GM11168 (cell line): ENCODE results near the gene FADS2.

Source experiments
- in situ Hi-C: fragments of 300-500 bp; cut with MboI; formaldehyde crosslinking; loops from one replicate; pipeline ENCODE4 v1.12.0; 2022; ENCODE audit warnings: low sequenced_read_pairs; ENCODE audit not compliant: unreplicated experiment

The FADS2 gene

DNA sequence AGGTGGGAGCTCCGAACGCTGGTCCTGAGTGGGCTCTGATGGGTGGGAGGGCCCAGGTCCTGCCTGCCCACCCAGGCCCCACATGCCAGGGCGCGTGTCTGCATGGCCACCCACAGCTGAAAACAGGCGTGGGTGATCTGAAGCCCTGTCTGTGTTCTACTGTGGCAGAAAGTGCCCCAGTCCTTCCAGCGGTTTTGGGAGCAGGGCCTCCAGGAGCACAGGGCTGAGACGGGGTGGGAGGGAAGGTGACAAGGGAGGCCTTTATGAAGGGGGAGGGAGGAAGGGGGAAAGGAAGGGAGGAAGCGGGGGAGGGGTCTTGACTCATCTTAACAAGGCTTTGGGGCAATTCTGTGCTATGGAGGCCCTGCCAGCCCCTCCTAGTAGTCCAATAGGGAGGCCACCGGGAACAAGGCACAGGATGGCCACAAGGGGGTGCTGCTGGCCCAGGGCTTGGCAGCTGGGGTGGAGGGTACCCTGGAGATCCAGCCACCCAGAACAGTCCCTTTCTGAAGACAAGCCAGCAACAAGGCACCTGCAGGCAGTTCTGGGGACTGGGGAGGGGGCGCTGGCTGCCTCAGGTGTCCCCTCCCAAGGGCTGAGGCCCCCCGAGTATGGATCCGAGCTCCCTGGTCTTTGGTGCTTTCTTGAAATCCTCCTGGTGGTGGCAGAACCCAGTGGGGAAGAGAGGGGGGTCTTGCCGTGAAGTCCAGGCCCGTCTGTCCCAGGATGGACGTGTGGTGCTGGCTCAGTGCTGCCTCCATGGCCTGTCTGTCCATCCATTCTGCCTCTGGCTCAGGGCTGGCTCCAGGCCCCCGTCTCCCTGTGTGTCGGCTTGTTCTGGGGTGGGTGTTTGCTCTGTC lies 69.5 kb downstream of the FADS2 start:
- in situ Hi-C loops: loop anchor here (5.0 kb wide), 1 partner anchor 105 kb away; the partner anchor contains the start of genes FEN1 and TMEM258

GRCh38 chr11:61898247-61898582 lies 70.1 kb downstream of the FADS2 start:
- in situ Hi-C loops: loop anchor here (5.0 kb wide), 1 partner anchor 106 kb away; the partner anchor contains the start of genes FEN1 and TMEM258

DNA sequence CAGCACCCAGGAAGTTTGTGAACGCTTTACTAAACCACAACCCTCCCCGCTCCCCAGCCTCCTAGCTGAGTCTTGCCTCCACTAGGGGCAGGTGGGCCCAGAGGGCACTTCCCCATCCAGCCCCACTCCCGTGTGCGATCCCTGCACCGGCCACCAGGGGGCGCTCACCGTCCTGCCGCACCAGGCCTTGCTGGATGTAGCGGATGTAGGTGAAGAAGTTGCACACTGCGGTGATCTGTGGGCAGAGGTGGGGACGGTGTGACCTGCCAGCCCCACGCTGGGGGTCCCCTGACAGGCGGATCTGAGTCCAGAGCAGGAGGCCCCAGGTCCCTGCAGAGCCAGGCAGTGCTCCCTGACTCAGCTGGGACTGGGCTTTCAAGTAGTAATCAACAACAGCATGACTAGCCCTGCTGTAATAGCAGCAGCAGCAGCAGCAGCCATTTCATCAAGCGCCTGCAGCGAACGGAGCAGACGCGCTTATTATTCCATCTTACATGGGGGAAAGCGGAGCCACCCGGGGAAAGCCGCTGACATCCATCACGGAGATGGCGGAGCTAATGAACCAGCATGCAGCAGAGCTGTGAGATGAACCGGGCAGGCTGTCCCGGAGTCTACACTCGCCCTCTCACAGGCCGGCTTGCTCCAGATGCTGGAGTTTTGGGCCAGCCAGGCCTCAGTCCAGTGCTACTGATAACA lies 71.2 kb downstream of the FADS2 start:
- in situ Hi-C loops: loop anchor here (5.0 kb wide), 1 partner anchor 107 kb away; the partner anchor contains the start of genes FEN1 and TMEM258

DNA sequence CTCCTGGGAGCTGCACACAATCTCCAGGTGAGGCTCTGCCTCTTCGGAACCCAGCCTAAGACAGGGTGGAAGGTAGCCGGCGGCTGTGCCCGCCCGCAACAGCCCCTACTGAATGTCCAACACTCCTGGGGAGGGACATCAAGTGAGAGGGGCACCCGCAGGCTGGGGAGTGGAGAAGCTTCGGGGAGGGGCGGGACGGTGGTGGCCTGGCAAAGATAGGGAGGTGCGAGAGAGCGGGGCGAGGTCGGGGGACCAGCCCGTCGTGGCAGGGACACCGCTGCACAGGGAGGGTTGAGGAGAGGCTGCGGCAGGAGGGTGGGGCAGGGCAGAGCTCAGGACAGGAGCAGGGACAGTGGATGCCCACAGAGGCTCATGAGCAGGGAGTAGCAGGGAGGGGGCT lies 72.2 kb downstream of the FADS2 start:
- in situ Hi-C loops: no loop called here

DNA sequence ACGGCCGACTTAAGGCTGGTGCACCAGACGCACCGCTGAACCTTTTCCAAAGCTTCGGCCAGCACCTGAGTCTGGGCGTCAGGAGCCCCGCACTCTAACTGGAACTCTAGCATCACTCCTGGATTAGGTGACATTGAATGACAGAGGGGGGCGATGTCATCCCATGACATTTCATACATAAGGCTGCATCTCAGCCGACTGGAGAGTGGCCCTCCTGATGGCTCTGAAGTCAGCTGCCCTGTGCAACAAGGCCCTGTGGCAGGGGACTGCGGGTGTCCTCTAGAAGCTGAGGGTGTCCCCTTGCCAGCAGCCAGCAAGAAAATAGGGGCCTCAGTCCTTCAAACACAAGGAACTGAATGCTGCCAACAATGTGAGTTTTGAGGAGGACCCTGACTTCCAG lies 73.3 kb downstream of the FADS2 start:
- in situ Hi-C loops: no loop called here

DNA sequence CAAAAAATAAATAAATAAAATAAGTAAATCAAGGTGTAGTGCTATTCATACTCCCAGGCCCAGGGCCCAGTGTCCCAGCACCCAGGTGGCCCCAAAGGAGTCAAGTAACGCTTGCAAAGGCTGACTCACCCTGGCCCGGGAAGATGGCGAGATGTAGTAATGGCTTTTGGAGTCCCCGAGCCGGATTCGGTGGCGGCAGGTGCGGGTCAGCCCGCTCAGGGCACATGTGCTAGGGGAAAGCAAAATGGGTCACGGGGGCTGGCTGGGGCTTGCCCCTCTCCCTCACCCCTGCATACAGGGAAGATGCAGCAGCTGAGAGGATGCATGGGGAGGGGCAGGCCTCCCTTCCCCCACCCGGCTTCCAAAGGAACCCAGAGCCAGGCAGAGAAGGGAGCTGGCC lies 74.2 kb downstream of the FADS2 start:
- in situ Hi-C loops: no loop called here

GRCh38 chr11:61903845-61904244 lies 75.7 kb downstream of the FADS2 start:
- in situ Hi-C loops: no loop called here

DNA sequence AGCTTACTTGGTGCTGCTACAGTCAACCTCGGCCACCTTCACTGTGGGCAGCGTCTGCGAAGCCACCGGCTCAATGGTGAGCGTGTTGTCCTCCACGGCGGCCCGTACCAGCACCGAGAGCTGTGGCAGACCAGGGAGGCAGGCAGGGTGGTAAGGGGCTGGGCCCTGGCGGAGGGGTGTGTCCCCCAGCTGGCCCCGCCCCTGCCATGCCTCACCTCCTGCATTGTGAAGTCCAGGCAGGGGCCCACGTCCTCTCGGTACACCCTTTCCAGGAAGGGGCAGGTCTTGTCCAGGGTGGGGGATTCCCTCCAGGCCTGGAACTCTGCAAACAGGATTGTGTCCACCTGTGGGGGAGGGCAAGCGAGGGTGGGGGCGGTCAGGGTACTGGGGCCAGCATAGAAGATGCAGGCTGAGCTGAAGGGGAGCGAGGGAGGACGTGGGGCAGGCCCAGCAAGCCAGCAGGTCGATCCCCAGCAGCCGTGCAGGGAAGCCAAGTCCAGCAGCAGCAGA lies 76.5 kb downstream of the FADS2 start:
- in situ Hi-C loops: no loop called here

GRCh38 chr11:61905067-61905696 lies 77.1 kb downstream of the FADS2 start:
- in situ Hi-C loops: no loop called here

GRCh38 chr11:61905801-61906521 lies 77.9 kb downstream of the FADS2 start:
- in situ Hi-C loops: no loop called here

- in situ Hi-C loops: no loop called here
Observed at GRCh38 chr11:61906522-61906909, 78.4 kb downstream of the FADS2 start.

DNA sequence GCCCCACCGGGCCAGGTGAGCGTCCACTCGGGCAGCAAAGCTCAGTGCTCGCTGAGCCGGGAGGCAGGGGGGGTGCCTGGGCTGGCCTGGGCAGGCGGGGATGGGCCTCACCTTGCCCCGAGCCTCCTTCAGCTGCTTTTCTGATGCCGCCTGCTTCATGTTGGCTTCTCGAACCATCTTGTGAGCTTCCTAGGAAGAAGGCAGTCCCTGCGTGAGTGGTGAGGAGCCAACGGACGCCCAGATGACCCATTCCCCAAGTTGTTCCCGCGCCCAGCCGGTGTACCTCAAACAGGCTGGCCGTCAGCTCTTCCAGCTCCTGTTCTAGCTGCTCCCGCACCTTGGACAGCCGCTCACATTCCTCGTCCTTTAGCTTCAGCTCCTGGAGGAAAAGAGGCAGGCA lies 79.2 kb downstream of the FADS2 start:
- in situ Hi-C loops: no loop called here

DNA sequence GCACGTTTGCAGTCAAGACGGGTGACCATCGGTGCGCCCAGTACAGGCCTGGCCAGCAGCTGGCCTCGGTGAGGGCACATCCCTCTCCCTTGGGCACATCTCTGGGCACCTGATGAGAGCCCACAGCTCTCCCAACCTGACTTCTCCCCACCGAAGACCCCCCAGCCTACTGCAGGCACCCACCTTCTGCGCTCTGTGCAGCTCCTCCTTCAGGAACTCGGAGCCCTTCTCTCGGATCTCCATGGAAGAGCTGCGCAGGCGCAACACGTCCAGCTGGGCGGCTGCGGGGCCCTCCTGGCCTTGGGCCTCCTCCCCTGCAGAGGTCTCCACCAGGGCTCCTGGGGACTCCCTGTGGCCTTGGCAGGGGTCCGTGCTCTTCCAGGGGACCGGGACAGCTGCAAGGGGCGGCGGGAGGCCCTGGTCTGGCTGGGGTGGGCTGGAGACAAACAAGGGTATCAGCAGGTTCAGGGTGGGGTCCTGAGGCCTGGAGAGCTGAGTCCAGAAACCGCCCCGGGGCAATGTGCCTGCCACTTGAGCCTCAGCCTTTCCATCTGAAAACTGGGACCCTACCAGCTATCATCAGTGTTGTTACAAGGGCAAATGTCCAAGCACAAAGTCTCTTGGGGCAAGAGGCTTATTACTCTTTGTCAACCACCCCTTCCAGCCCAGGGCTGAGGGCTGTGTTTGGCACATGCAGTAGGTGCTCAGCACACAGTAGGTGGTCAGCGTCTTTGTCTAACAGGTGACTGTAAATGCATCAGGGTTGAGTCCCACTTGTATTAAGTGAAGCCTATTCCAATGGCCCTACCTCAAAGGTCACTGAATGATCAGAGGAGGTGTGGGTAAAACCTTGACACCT lies 80.0 kb downstream of the FADS2 start:
- in situ Hi-C loops: no loop called here

- in situ Hi-C loops: no loop called here
Observed at GRCh38 chr11:61908730-61909316, 80.7 kb downstream of the FADS2 start.

DNA sequence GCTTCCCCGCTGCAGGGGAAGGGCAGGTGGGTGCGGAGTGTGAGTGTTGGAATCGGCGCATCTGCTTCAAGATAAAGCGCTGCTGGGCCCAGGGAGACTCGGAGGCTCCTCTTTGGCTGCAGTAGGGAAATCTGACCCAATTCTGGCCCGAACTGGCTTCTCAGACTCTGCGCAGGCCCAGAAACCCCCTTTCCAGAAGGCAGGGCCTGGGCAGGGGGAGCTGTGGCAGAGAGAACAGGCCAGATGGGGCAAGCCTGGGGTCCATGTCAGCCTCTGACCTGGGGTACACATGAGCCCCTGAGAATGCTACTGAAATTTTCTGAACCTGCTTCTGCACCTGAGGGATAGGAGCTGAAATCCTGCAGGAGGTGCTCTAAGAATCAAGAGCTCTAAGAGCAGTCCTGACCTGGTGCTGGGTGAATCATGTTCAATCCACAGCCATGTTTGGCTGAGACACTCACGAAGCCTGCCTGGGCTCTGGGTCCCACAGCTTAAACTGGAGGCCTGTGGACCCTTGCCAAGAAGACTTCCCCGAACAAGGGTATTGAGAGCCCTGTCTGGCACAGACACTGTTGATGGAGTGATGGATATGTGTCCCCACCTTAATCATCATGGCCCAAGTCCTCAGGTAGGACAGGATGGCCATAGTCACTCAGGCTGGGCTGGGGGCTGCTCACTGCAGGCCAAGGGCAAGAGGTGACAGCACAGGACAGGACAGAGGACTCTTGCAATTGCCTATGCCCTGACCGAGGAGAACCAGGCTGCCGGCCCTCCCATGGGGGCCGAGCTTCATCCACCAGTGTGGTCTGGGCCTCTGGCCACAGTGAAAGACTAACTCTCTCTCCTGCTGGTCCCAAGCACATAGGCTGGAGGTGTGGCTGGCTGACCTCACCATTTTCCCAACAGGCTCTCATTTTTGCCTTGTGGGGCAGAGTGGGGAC lies 82.4 kb downstream of the FADS2 start:
- in situ Hi-C loops: no loop called here

DNA sequence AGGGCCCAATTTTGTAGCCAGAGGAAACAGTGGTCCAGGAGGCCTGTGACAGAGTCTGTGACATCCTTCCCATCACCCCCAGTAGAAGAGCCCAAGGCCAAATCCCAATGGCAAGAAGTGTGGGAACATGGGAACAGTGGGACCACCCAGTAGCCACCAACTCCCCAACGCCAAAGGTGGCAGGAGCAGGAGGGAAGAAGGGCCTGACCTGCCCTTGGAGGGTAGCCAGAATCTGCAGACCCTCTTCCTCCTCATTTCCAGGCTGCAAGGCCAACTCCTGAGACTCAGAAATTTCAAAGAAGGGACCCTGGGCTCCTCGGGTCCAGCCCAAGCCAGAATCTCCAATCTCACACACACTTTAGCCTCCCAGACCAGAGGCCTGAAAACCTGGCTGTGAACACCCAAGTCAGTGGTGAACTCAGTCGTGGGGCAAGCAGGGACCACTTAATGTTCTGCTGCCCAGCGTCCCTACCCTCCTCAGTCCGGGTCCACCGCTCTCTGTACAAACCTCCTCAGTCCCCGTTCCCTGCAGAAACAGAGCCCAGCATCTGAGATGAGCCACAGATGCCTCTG lies 83.1 kb downstream of the FADS2 start:
- in situ Hi-C loops: no loop called here

DNA sequence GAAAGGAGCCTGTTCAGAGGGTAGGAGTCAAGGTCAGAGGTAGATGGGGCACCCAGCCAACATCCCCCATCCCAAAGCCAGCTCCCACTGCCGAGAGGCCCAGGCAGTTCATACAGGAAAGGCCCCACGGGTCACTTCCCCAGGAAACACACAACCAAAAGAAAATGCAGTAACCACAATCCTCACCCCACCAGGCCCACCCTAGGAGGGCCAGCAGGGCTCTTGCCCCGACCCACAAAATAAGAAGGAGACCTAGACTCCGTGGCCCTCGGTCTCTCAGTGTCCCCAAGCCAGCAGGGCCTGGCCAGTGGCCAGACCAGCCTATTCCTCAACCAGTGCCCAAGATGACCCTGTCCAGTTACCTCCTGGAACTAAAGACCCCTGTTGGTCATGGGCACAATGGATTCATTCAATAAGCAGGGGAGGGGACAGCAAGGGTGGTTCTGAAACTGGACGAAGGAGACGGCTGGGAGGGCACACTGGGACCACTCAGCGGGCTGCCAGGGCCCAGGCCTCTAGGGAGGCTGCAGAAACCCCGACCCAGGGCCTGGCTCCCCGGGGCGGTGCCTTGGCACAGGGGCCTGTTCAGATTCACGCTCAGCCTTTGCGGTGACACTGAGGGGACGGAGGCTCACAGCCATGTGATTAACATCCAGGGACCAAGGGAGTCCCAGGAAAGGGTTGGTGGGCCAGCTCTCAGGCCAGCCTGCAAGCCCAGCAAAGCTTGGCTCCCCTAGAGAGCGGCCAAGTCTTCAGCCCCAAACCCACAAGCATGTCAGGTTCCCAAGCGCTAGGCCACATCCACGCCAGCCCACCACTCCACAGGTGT lies 83.8 kb downstream of the FADS2 start:
- in situ Hi-C loops: no loop called here
